Measurements from ENCODE around the gene INTS4.
"Not testable (repeated sequence)": the region's sequence is repeated elsewhere in the genome, so short reads cannot be mapped to it uniquely, and the experiment has no call there.

Gene INTS4

DNA sequence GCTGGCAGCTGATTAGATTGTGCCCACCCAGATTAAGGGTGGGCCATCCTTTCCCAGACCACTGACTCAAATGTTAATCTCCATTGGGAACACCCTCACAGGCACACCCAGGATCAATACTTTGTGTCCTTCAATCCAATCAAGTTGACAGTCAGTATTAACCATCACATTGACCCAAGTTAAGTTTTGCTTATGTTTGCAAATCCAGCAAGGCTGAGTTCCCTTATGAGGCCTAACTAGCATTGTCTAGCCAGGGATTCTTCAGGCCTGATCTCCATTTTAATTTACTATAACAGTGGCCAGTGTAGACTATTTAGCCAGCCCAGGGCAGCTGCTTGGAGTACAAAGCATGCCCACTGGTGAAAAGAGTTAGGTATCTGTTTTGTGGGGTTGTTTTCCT lies 30.9 kb upstream of the INTS4 start:
- no peak for DNase-seq (ENCODE audit: low read depth in 2 of 2)

DNA sequence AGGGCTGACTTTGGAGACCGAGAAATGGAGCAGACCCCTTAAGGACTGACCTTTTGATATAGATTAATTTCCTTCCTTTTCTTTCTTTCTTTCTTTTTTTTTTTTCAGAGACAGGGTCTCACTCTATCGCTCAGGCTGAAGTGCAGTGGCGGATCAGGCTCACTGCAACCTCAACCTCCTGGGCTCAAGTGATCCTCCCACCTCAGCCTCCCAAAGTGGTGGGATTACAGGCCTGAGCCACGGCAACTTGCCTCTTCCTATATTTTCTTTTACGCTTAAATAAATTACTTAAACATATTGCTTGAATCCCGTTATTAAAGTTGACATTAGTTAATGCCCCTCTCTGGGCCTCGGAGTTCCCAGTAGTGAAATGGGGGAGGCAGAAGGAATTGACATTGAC lies 29.0 kb upstream of the INTS4 start:
- DNase-seq (ENCODE audit: low read depth in 2 of 2) = no peak

DNA sequence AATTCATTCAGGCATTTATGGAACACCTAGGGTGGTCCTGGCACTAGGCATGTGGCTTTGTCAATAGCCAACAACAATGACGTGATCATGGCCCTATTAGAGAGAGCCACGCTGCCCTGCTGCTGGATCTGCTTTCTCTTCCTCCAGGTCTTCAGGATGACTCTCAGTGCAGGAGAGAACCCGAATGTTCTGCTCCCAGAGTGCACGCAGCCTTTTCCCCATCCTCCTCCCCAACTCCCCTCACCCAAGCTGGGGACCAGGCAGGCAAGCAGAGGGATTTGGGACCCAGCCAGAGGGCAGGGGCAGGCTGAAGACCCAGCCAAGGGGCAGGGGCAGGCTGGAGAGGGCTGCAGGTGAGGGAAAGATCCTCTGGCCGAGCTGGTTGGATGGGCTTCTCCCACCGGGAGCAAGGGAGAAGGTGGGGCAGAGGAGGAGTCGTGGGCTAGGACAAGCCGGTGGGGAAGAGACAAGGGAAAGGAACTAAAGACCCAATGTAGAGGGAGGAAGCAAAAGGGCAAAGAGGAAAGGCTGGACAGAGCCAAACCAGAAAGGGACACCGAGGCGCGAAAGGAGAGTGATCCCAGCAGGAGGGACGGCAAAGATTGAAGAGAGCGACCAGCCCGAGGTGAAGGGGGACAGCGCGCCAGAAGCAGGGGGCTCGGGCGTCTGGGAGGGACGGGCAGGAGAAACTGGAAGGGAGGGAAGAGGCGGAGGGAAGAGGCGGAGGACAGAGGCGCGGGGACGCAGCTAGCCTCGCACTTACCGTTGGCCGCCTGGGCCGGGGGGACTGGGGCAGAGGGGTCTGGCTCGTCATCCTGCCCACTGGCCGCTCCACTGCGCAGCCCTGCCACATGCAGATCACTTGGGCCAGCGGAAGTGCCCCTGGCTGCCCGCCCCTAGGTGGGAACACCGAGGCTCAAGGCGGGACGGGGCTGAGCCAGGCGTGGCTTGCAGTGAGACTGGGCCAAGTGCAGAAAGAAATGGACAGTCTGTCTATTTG lies 28.2 kb upstream of the INTS4 start, which contains the start of gene KCTD14:
Gene KCTD14, minus strand, starts transcription at position 880 of the 1,000 bp plus-strand sequence. Its CDS starts 27 bp downstream, at position 853.
- no peak for DNase-seq (ENCODE audit: low read depth in 2 of 2)

DNA sequence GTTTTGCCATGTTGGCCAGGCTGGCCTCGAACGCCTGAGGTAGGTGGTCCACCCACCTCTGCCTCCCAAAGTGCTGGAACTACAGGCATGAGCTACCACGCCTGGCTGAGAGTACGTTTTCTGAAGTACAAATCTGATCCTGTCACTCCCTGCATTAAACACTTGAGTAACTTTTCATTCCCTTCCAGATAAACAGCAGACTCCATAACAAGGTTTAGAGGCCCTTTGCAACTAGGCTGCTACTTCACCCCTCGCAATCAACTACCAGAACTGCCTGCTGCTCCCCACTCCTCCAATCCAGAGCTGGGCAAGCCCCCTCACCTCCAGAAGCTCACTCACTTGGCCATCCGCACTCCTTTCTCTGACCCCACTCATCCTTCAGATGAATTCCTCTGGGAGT lies 27.1 kb upstream of the INTS4 start:
- no peak for DNase-seq (ENCODE audit: low read depth in 2 of 2)

DNA sequence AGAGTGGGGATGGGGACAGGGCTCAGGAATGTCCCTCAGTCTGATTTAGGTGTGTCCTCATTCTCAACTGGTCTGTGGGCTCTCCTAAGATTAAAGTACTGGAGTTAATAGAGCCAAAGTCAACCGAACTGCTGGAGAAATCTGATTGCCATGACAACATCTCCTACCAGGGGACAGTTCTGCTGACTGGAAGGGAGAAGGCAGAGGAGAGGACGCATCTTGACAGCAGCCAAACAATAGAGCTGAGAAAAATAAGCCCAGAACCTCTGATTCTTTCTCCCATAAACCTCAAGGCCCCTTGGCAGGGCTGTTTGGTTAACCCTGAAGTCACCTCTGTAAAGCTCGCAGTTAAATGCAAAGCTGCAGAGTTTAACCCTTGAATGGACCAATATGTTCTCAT lies 25.8 kb upstream of the INTS4 start:
- no peak for DNase-seq (ENCODE audit: low read depth in 2 of 2)

DNA sequence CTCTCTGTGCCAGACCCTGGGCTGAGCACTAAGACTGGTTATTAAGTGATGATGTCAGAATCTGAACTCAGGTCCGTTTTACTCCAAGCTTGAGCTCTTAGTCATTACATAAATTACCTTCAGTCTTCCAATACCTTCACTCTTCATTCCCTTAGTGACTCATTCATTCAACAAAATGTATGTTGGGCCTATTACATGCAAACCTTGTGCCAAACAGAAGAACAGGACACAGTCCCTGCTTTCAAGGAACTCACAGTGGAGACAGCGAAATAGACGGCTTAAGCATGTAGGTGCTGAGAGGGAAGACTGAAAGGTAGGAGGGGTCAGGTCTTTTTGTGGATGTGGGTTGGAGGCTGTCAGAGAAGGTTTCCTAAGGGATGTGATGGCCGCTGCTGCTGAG lies 25.3 kb upstream of the INTS4 start:
- DNase-seq (ENCODE audit: low read depth in 2 of 2) = no peak

DNA sequence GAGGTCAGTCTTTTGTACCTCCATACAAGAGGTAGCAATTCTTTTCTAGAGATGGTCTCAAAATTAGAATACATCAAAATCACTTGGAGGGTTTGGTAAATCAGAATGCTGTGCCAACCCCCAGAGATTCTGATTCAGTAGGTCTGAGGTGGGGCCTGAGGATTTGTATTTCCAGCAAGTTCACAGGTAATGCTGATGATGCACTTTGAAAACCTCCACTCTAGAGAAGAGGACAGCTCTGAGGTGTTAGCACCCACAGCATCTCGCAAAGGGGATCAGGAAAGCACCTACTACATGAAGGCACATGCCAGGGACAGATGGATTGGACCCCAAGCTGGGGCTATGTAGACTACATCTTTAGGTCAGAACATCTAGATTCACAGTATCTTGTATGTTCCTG lies 21.4 kb upstream of the INTS4 start:
- DNase-seq (ENCODE audit: low read depth in 2 of 2) = no peak

DNA sequence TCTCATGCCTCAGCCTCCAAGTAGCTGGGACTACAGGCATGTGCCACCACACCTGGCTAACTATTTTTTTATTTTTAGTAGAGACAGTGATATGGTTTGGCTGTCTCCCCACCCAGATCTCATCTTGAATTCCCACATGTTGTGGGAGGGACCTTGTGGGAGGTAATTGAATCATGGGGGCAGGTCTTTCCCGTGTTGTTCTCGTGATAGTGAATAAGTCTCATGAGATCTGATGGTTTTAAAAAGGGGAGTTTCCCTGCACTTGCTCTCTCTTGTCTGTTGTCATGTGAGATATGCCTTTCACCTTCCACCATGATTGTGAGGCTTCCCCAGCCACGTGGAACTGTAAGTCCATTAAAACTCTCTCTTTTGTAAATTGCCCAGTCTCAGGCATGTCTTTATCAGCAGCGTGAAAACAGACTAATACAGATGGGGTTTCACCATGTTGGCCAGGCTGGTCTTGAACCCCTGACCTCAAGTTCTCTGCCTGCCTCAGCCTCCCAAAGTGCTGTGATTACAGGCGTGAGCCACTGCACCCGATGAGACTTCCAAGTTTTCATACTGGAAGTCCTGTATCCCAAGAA lies 20.6 kb upstream of the INTS4 start:
- not testable (repeated sequence) for DNase-seq (ENCODE audit: low read depth in 2 of 2)

DNA sequence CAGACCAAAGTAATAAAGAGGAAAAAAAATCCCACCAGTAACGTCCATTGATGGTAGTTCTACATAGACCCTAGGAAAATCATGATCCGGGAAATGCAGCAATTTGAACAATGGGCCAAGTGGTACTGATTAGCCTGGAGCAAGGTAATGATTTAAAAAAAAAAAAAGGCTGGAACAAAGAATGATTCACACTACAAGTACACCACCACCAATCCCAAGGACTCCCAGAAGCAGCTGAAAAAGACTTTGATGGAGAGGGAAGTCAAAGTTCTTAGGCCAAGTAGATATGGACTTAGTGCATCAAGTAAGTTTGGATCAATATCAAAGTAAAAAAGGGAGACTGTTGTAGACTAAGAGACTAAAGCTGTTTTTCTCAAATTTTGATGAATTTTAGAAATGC lies 16.8 kb upstream of the INTS4 start:
- DNase-seq (ENCODE audit: low read depth in 2 of 2) = no peak

DNA sequence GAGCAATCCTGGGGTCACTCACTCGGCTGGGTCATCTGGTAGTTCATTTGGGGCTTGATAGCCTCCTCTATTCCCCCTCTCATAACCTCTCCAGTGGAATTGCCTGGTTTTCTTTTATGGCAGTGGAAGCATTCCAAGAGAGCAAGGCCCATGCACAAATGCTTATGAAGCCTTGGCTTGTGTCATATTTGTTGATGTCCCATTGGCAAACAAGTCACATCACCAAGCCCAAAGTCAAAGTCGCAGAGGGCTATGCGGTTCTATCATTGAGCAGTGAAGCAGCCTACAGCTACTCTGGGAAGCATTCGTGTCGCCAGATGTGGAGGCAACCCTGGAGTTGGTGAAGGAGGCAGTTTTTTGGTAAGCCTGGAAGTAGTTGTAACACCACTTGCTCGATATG lies 16.3 kb upstream of the INTS4 start:
- DNase-seq (ENCODE audit: low read depth in 2 of 2) = no peak

DNA sequence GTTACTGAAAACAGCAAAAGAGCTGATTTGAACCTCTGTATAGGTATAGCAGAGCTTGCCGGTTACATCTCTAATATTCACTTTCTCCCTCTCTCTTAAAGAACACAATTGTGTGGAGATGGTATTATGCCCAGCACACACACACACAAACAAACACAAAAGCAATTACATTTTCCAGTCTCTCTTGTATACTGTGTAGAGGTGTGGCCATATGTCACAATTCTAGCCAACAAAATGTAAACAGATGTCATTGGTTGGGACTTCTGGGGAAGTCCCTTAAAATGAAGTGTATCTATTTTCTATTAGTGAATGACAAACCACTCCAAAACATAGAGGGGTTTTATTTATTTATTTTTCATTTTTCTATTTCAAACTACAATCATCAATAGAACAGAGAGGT lies 15.8 kb upstream of the INTS4 start:
- DNase-seq (ENCODE audit: low read depth in 2 of 2) = no peak

DNA sequence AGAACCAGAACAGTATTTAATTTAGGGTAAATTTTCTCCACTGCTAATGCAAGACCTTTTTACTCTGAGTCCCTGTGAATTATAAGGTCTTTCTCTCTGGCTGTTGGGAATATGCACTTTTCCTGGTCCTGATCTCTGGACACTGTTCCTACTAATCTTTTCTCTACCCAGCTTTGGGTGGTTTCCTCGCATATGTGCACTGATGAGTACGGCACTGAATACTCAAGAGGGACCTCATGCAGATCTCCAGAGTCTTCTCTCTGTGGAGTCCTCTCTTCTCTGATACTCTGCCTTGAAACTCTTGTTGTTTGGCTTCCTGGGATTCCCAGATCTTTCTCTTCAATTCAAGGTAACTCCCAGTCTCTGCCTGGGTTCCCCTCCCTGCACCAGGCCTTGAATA lies 14.6 kb upstream of the INTS4 start:
- DNase-seq (ENCODE audit: low read depth in 2 of 2) = no peak

DNA sequence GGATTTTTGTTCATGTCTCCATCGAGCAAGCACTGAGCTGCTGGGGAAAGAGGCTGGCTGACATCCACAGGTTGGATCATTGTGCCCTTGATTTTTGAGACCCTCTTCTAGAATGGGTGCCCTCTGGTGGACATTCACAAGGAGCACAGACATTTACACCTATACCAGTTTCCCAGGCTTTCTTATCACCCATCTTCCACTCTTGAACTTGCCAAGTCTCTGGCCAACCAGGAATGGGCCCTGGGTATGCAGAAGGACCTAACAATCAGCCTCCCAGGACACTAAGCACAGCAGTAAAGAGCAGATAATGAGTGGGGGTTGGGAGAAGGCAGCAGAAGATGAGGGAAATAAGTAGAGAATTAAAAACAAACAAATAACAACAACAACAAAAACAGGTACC lies 5.7 kb upstream of the INTS4 start:
- DNase-seq (ENCODE audit: low read depth in 2 of 2) = peak in 1 of 2 donors; percentile 23

DNA sequence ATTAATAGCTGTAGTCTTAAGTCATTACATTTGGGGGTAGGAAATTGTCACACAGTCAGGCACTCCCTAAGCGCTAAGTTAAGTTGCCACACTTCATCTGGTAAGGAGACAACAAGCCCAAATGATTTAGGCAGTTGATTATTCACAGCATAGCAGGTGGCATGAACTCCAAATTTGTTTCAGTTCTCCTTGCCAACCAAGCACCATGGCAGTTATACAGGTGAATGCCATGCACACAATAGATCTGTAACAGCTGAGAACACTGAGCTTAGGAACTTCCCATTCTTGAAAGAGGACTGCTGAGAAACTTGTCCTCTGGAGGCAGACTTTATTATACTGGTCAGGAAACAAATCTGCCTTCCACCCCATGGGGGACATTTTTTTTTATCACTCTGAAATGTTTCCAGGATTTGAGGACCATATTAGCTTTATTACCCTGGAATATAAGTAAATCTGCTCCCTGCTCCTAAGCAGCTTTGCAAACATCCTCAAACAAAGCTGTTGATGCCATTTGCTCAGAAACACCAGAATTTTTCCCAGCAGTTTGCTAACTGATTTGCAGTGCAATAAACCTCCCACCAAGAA lies 5.1 kb upstream of the INTS4 start:
- no peak for DNase-seq (ENCODE audit: low read depth in 2 of 2)

DNA sequence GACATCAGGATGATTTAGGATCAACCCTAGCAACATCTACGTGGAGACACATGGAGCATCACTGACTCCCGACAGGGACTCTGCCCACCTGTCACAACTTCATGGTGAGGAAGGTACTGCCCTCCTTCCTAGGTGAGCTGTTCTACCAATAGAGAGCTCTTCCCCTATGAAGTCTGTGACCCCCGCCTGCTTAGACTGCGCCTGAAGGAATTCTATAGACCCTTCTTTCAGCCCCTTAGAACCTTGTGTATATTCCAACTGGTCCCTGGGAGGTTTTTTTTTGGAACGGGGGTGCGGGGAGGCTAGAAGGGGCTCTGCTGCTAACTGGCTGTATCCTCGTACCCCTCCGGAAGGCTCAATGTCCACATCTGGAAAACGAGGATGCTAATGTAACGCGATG lies 566 bp downstream of the INTS4 start:
- DNase-seq (ENCODE audit: low read depth in 2 of 2) = no peak

DNA sequence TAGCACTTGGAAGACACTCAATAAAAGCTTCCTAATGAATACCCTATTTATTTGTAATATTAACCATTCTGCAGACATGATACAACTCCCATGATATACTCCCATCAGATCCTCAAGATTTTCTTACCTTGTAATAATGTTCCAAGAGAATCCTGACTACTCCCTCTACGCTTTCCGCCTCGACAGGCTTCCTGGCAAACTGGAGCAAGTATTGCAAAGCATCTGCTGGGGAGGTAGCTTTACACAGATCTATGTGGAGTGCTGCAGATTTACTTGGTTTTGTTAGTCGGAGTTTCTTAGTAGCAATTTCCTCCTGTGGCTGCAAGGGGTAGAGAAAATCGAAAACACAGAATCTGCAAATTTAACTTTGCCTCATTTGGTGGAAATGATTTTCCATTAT lies 3.5 kb downstream of the INTS4 start:
- DNase-seq (ENCODE audit: low read depth in 2 of 2) = no peak

DNA sequence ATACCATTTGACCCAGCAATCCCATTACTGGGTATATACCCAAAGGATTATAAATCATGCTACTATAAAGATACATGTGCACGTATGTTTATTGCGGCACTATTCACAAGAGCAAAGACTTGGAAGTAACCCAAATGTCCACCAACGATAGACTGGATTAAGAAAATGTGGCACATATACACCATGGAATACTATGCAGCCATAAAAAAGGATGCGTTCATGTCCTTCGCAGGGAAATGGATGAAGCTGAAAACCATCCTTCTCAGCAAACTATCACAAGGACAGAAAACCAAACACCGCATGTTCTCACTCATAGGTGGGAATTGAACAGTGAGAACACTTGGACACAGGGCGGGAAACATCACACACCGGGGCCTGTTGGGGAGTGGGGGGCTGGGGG lies 8.0 kb downstream of the INTS4 start:
- DNase-seq (ENCODE audit: low read depth in 2 of 2) = not testable (repeated sequence)

DNA sequence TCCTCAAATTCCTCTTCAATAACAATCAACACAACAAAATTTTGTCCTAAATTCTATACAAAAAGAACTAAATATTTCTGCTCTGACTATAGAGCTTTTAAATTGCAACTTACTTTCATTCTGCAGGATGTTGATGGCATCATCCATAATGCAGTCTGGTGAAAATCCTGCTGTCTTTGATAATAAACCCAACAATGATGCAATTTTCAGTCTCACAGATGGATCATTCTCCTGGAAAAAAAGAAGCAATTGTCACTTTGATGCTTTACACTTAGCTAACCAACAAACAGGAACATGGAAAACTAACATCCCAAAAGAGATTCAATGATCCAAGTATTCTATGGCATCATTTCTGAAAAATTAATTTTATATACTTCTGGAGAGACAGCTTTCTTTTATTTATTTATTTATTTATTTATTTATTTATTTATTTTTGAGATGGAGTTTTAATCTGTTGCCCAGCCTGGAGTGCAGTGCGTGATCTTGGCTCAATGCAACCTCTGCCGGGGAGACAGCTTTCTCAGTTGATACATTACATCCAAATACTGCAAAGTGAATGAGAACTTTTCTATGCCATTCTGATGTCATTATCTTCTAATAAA lies 13.0 kb downstream of the INTS4 start:
- DNase-seq (ENCODE audit: low read depth in 2 of 2) = no peak

DNA sequence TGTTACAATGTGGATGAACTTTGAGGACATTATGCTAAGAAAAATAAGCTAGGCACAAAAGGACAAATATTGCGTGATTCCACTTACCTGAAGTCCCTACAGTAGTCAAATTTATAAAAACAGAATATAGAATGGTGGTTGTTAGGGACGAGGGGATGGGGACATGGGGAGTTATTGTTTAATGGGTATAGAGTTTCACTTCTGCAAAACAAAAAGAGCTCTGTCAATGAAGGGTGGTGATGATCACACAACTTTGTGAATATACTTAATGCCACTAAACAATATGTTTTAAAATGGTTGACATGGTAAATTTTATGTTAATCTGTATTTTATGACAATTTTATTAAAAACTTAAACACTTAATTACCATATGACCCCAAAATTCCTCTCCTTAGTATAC lies 26.1 kb downstream of the INTS4 start:
- DNase-seq (ENCODE audit: low read depth in 2 of 2) = no peak

DNA sequence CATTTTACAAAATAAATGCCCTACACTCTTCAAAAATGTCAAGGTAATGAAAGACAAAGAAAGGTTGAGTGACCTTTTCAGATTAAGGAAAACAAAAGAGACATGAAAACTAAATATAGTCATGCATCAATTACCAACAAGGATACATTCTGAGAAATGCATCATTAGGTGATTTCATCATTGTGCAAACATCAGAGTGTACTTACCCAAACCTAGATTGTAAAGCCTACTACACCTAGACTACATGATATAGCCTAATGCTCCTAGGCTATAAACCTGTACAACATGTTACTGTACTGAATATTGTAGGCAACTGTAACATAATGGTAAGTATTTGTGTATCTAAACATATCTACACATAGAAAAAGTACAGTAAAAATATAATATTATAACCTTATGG lies 26.7 kb downstream of the INTS4 start:
- DNase-seq (ENCODE audit: low read depth in 2 of 2) = no peak

DNA sequence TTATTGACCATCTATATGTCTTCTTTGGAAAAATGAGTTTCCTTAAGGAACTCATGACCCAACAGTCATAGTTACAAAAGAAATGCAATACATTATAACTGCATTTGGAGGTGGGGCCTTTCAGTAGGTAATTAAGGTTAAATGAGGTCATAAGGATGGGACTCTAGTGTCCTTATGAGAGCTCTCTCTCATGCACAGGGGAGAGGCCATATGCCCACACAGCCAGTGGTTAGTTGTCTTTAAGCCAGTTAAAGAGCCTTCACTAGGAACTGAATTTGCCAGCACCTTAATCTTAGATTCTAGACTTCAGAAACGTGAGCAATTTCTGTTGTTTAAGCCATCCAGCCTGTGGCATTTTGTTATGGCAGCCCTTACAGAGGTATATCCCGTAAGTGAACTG lies 27.3 kb downstream of the INTS4 start:
- no peak for DNase-seq (ENCODE audit: low read depth in 2 of 2)

DNA sequence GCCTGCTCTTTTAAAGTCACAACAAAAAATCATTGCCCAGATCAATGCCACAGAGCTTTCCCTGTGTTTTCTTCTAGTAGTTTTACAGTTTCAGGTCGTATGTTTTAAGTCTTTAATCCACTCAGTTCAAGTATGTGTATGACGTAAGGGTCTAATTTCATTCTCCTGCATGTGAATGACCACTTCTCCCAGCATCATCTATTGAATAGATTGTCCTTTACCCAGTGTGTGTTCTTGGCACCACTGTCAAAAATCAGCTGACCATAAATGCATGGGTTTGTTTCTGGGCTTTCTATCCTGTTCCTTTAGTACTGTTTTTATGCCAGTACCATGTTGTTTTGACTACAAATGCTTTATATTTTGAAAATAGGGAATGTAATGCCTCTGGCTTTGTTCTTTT lies 28.1 kb downstream of the INTS4 start:
- DNase-seq (ENCODE audit: low read depth in 2 of 2) = no peak

DNA sequence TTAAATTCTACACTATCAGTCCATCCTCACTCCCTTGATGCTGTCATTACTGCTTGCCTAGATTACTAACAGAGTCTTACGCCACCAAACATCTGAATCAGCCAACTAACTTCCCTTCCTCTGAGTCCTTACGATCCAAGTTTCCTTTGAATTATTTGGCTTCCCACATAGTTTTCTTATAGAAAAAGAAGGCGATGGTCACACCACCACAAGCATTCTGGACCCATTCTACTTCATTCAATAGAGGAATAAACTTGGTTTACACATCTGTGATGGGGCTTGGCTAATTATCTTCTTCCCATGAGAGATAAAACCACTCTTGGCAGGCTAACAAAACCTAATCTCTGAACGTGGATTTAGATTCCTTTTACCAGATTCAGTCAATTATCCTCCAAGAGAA lies 35.0 kb downstream of the INTS4 start:
- no peak for DNase-seq (ENCODE audit: low read depth in 2 of 2)
